BE2C (cell line): ENCODE measurements around the gene PTBP2.

Experiments used
- DNase-seq: peaks from one replicate; pipeline ENCODE4 v3.0.0-alpha.2; 2020
- H3K27me3 ChIP-seq: fragments of 250-450 bp; sonication (Bioruptor Pico); 2 replicates; pipeline ENCODE4 v1.5.1; 2020; ENCODE audit warnings: mild to moderate bottlenecking
- H3K36me3 ChIP-seq: fragments of 250-450 bp; sonication (Bioruptor Pico); 2 replicates; pipeline ENCODE4 v1.5.1; 2020; ENCODE audit warnings: mild to moderate bottlenecking
- H3K4me1 ChIP-seq: fragments of 250-450 bp; sonication (Bioruptor Pico); 2 replicates; pipeline ENCODE4 v1.5.1; 2020
- H3K4me3 ChIP-seq: 2 replicates; pipeline ENCODE4 v1.5.1; 2011; ENCODE audit warnings: low read depth, low read length
- H3K9me3 ChIP-seq: fragments of 250-450 bp; sonication (Bioruptor Pico); 2 replicates; pipeline ENCODE4 v1.5.1; 2020
- TF ChIP-seq, protein P1 (sequence below): IDR thresholded peaks from 2 replicates; pipeline ENCODE4 v1.5.1; 2012; ENCODE audit warnings: mild to moderate bottlenecking, low read depth, low read length

Gene PTBP2

DNA sequence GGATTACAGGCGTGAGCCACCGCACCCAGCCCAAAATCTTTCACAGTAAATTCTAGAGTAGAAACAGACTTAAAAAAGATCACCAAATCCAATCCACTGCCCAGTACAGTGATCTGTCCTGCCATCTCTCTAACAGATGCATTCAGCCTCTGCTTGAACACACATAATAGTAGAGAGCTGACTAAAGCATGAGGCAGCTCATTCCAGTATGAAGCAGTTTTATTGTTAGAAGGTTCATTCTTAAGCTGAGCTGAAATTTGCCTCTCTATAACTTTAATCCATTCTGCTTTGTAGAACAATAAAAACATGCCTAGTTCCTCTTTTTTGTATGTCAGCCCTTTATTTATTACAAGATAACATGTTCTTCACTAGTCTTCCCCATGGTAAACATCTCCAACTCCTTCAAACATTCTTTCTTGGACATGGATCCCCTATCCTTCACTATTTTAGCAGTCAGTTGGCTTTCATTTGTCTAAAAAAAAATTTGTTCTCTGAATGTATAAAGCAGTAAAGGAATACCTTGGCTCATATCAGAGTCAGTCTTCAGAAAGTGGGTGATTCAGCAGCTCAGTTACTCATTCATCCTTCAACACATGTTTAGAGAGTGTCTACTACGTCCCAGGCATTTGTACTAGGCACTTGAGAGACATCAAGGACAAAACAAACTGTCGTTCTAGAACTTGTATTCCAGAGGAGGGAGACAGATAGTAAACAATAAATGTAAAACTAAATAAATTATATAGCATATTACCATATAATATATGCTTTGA is 10.7 kb upstream of the PTBP2 start:
- H3K4me1 ChIP-seq = no peaks in the 10 kb centered on the region
- TF ChIP-seq, protein P1, sequence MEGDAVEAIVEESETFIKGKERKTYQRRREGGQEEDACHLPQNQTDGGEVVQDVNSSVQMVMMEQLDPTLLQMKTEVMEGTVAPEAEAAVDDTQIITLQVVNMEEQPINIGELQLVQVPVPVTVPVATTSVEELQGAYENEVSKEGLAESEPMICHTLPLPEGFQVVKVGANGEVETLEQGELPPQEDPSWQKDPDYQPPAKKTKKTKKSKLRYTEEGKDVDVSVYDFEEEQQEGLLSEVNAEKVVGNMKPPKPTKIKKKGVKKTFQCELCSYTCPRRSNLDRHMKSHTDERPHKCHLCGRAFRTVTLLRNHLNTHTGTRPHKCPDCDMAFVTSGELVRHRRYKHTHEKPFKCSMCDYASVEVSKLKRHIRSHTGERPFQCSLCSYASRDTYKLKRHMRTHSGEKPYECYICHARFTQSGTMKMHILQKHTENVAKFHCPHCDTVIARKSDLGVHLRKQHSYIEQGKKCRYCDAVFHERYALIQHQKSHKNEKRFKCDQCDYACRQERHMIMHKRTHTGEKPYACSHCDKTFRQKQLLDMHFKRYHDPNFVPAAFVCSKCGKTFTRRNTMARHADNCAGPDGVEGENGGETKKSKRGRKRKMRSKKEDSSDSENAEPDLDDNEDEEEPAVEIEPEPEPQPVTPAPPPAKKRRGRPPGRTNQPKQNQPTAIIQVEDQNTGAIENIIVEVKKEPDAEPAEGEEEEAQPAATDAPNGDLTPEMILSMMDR = no peak
- no peaks in the 10 kb centered on the region for H3K36me3 ChIP-seq
- H3K4me3 ChIP-seq = no peak overlapping the region
- H3K27me3 ChIP-seq = no peaks in the 10 kb centered on the region
- no peak for DNase-seq
- H3K9me3 ChIP-seq = no peaks in the 10 kb centered on the region

- no peaks in the 10 kb centered on the region for H3K27me3 ChIP-seq
- no peak overlapping the region for H3K4me3 ChIP-seq
- no peaks in the 10 kb centered on the region for H3K9me3 ChIP-seq
- DNase-seq = no peak
- TF ChIP-seq, protein P1 = no peak
- H3K4me1 ChIP-seq = no peaks in the 10 kb centered on the region
- H3K36me3 ChIP-seq = no peaks in the 10 kb centered on the region
Observed at GRCh38 chr1:96713649-96714048, 7.9 kb upstream of the PTBP2 start.

DNA sequence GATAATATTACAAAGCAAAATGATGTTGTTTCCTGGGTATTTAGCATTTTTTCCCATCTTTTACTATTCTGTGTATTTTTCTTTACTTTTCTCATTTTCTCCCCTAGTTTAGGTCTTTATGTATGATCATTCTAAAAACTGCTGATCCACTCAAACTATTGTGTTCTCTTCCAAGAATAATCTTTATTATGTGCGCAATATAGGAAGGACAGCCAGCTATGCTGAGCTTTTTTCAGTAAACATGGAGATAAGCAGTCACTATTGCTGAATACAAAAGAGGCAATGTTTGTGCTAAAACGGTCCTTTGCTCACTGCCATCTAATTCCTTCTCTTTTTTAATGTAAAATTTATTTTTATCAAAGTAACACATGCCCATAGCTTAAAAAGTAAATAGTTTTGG is 6.7 kb upstream of the PTBP2 start:
- Histone ChIP-seq H3K27me3 (no peaks in the 10 kb centered on the region), H3K36me3 (no peaks in the 10 kb centered on the region), H3K4me3 (no peak overlapping the region), H3K9me3 (no peaks in the 10 kb centered on the region), H3K4me1 (no peaks in the 10 kb centered on the region)
- no peak for DNase-seq
- TF ChIP-seq, protein P1 = no peak

- Histone ChIP-seq H3K36me3 (no peaks in the 10 kb centered on the region), H3K9me3 (no peaks in the 10 kb centered on the region), H3K4me3 (no peak overlapping the region), H3K27me3 (no peaks in the 10 kb centered on the region), H3K4me1 (no peaks in the 10 kb centered on the region)
- TF ChIP-seq, protein P1 = no peak
- DNase-seq = no peak
Observed at GRCh38 chr1:96715482-96715881, 6.1 kb upstream of the PTBP2 start.

GRCh38 chr1:96721053-96721415 is 550 bp upstream of the PTBP2 start:
- Histone ChIP-seq H3K4me3 (peak overlapping the region; percentile 88), H3K36me3 (peaks cover 26% of the 10 kb centered on the region), H3K27me3 (no peaks in the 10 kb centered on the region), H3K4me1 (peaks cover 3% of the 10 kb centered on the region), H3K9me3 (no peaks in the 10 kb centered on the region)
- no peak for DNase-seq
- TF ChIP-seq, protein P1 = no peak

GRCh38 chr1:96722161-96722922 is 758 bp downstream of the PTBP2 start:
- no peaks in the 10 kb centered on the region for H3K9me3 ChIP-seq
- peaks cover 36% of the 10 kb centered on the region for H3K36me3 ChIP-seq
- DNase-seq = peak; percentile 73
- no peaks in the 10 kb centered on the region for H3K27me3 ChIP-seq
- TF ChIP-seq, protein P1 = no peak
- peak overlapping the region; percentile 88 for H3K4me3 ChIP-seq
- peaks cover 3% of the 10 kb centered on the region for H3K4me1 ChIP-seq
